HCT116 (cell line): Measurements from ENCODE around the gene NDUFAF7. TPM values are rescaled to one million over a fixed set of nuclear protein-coding genes. Genes with fewer than 3 reads are reported as not detected.

Source experiments
- ATAC-seq: fragments of 200-7000 bp; cut with Tn5 transposase; 2 replicates; pipeline ENCODE4 v1.9.1; 2020; ENCODE audit warnings: mild to moderate bottlenecking, moderate library complexity
- BruUV-seq: library from RNA; stranded (reverse); fragments of 400-500 nt; replicated peaks from 2 replicates; lab custom pipeline; 2021; lab: Mats Ljungman, UMichigan
- CTCF ChIA-PET: fragments of 300-600 bp; sonication (Branson Sonifier 250); formaldehyde crosslinking; loops from one replicate; lab custom pipeline; 2021; ENCODE audit warnings: antibody characterized with exemption; lab: Charles Lee
- POLR2A ChIA-PET: fragments of 300-600, 350-600 bp; sonication (Branson Sonifier 250); formaldehyde crosslinking; loops from one replicate; lab custom pipeline; 2021; ENCODE audit warnings: antibody characterized with exemption; lab: Charles Lee
- RAD21 ChIA-PET, 2 experiments: fragments of 300-600 bp; sonication (Branson Sonifier 250); formaldehyde crosslinking; loops; one replicate each; lab custom pipeline; 2023; ENCODE audit warnings: low total read pairs in 2 of 2; ENCODE audit not compliant: uncharacterized antibody in 2 of 2, unreplicated experiment in 2 of 2, low non-redundant PET in 1 of 2; lab: Charles Lee
- DNase-seq: peaks from one replicate; pipeline ENCODE4 v3.0.0-alpha.2; 2010; ENCODE audit warnings: low read depth, low spot score
- H2AFZ ChIP-seq: fragments of 200-600 bp; shearing (Covaris generic), sonication (generic); 2 replicates; pipeline ENCODE4 v1.6.1; 2017; ENCODE audit warnings: low read depth, mixed run types, mixed read lengths, antibody characterized with exemption, low read length; ENCODE audit not compliant: poor library complexity, severe bottlenecking
- H3K27ac ChIP-seq: 2 replicates; pipeline ENCODE4 v1.5.1; 2012; ENCODE audit warnings: low read depth, low read length
- H3K27me3 ChIP-seq: fragments of 200-600 bp; sonication (generic); 2 replicates; pipeline ENCODE4 v1.6.1; 2016; ENCODE audit warnings: mixed run types, low read length, mixed read lengths; ENCODE audit not compliant: insufficient read depth
- H3K36me3 ChIP-seq, 2 experiments: fragments of 200-500 bp in 1 of 2; fragments of 200-600 bp in 1 of 2; sonication (Bioruptor generic) in 1 of 2; sonication (generic) in 1 of 2; 2 replicates each; pipeline versions ENCODE4 v1.5.1 to v1.6.1; 2014 to 2016; ENCODE audit warnings: low read length in 2 of 2, inconsistent platforms in 1 of 2, mixed read lengths in 1 of 2, mixed run types in 1 of 2; ENCODE audit not compliant: insufficient read depth in 2 of 2, control insufficient read depth in 1 of 2
- H3K4me1 ChIP-seq, 2 experiments: fragments of 200-600 bp in 1 of 2; sonication (generic) in 1 of 2; 2 replicates each; pipeline versions ENCODE4 v1.5.1 to v1.6.1; 2012 to 2017; ENCODE audit warnings: low read length in 2 of 2, inconsistent platforms in 1 of 2, mild to moderate bottlenecking in 1 of 2, mixed read lengths in 1 of 2, mixed run types in 1 of 2, moderate library complexity in 1 of 2; ENCODE audit not compliant: insufficient read depth in 2 of 2, control insufficient read depth in 1 of 2
- H3K4me2 ChIP-seq: fragments of 200-600 bp; sonication (generic); 2 replicates; pipeline ENCODE4 v1.6.1; 2017; ENCODE audit warnings: mixed run types, low read length, mixed read lengths
- H3K4me3 ChIP-seq, 2 experiments: fragments of 200-600 bp in 1 of 2; sonication (generic) in 1 of 2; replicated peaks in 1 of 2; 2 replicates each; pipeline ENCODE4 v1.5.1; 2011 to 2016; ENCODE audit warnings: low read length in 2 of 2, control low read depth in 1 of 2, low read depth in 1 of 2, mild to moderate bottlenecking in 1 of 2, mixed read lengths in 1 of 2, mixed run types in 1 of 2
- H3K79me2 ChIP-seq: fragments of 200-600 bp; sonication (generic); 2 replicates; pipeline ENCODE4 v1.6.1; 2017; ENCODE audit warnings: mild to moderate bottlenecking, mixed run types, low read length, moderate library complexity, mixed read lengths; ENCODE audit not compliant: insufficient read depth
- H3K9ac ChIP-seq: fragments of 200-600 bp; sonication (generic); 2 replicates; pipeline ENCODE4 v1.6.1; 2016; ENCODE audit warnings: low read length, mixed read lengths
- H3K9me2 ChIP-seq: fragments of 200-600 bp; sonication (generic), shearing (Covaris generic); 2 replicates; pipeline ENCODE4 v1.6.1; 2017; ENCODE audit warnings: mixed run types, mild to moderate bottlenecking, moderate library complexity; ENCODE audit not compliant: insufficient read depth
- H3K9me3 ChIP-seq, 2 experiments: fragments of 200-500 bp in 1 of 2; fragments of 200-600 bp in 1 of 2; sonication (Bioruptor generic) in 1 of 2; sonication (generic) in 1 of 2; 2 replicates each; pipeline ENCODE4 v1.6.1; 2014 to 2017; ENCODE audit warnings: low read length in 2 of 2, mixed read lengths in 2 of 2, inconsistent platforms in 1 of 2, low read depth in 1 of 2, mild to moderate bottlenecking in 1 of 2, mixed run types in 1 of 2, moderate library complexity in 1 of 2; ENCODE audit not compliant: control insufficient read depth in 1 of 2, insufficient read depth in 1 of 2
- H4K20me1 ChIP-seq: fragments of 200-600 bp; sonication (generic), shearing (Covaris generic); 2 replicates; pipeline ENCODE4 v1.6.1; 2017; ENCODE audit warnings: mixed run types, mild to moderate bottlenecking, moderate library complexity; ENCODE audit not compliant: insufficient read depth
- CBX3 ChIP-seq: IDR thresholded peaks from 2 replicates; pipeline ENCODE4 v1.6.1; 2012; ENCODE audit warnings: low read depth
- EGR1 ChIP-seq: IDR thresholded peaks from 2 replicates; pipeline ENCODE4 v1.6.1; 2012; ENCODE audit warnings: low read depth
- ELF1 ChIP-seq: IDR thresholded peaks from 2 replicates; pipeline ENCODE4 v1.6.1; 2012; ENCODE audit warnings: low read depth, borderline replicate concordance
- EZH2phosphoT487 ChIP-seq: fragments of 200-600 bp; IDR thresholded peaks from 2 replicates; pipeline ENCODE4 v1.6.1; 2018; ENCODE audit warnings: antibody characterized with exemption, borderline replicate concordance
- POLR2AphosphoS5 ChIP-seq: IDR thresholded peaks from 2 replicates; pipeline ENCODE4 v1.6.1; 2011; ENCODE audit warnings: mild to moderate bottlenecking, low read depth, low read length, moderate library complexity
- RAD21 ChIP-seq: IDR thresholded peaks from 2 replicates; pipeline ENCODE4 v1.6.1; 2012; ENCODE audit warnings: low read depth, mild to moderate bottlenecking
- YY1 ChIP-seq: IDR thresholded peaks from 2 replicates; pipeline ENCODE4 v1.6.1; 2011; ENCODE audit warnings: low read length, low read depth, moderate library complexity, mild to moderate bottlenecking; ENCODE audit not compliant: insufficient replicate concordance; ENCODE audit errors: extremely low read depth
- ZNF274 ChIP-seq: fragments of 200-500 bp; sonication (Bioruptor generic); IDR thresholded peaks from 2 replicates; pipeline ENCODE4 v1.6.1; 2014; ENCODE audit warnings: mild to moderate bottlenecking, low read depth, low read length, inconsistent platforms
- intact Hi-C: fragments of 100-400 bp; cut with micrococcal nuclease; formaldehyde crosslinking; loops from 2 replicates; pipeline ENCODE4 v1.10.0; 2022
- total RNA-seq: library from RNA; stranded (reverse); gene quantifications from one replicate; pipeline ENCODE4 v1.2.1, GENCODE V29; 2021; ENCODE audit not compliant: unreplicated experiment
- TF ChIP-seq, protein P1 (sequence below): IDR thresholded peaks from 2 replicates; pipeline ENCODE4 v1.6.1; 2012
- TF ChIP-seq, protein P2 (sequence below): IDR thresholded peaks from 2 replicates; pipeline ENCODE4 v1.6.1; 2011; ENCODE audit warnings: mild to moderate bottlenecking, low read length, moderate library complexity; ENCODE audit not compliant: insufficient replicate concordance; ENCODE audit errors: extremely low read depth
- TF ChIP-seq, protein P3 (sequence below): IDR thresholded peaks from 2 replicates; pipeline ENCODE4 v1.6.1; 2012; ENCODE audit warnings: low read depth

NDUFAF7 gene
- total RNA-seq, 1 experiment from 2014 or later = 21.6 TPM

DNA sequence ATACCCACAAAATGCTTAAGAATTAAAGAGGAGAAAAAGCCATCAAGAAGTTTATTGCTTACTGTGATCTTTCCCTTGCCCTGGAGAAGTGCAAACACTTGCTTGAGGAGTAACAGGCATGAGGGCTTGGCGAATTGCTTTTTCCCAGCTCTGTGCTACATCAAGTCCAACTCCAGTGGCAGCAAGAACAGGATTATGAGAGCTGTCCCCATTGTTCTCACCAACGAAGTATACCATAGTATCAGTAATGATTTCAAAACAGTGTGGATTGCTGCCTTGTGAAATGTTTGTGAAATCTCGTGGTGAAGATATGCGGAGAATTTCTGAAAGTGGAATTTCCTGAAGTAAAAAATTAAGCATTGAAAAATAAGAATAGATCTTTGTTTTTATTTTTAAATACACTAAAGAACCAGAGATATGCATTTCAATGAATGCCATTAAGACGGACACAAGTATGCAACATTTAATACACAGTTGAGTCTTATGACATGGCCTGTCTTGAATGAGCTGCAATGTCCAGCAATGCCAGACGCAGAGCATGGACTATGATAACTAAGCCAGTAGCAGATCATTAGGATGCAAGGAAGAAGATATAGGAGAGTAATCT lies 43.0 kb downstream of the NDUFAF7 start:
- BruUV-seq = no TSS peak
- no peaks in the 10 kb centered on the region for H3K9me2 ChIP-seq
- H3K9ac ChIP-seq = no peak overlapping the region
- ATAC-seq = no peak
- no peak overlapping the region for H3K27ac ChIP-seq
- H4K20me1 ChIP-seq = no peaks in the 10 kb centered on the region
- intact Hi-C loops = no loop called here
- ChIA-PET RAD21 (no interaction called here), CTCF (no interaction called here), POLR2A (no interaction called here)
- DNase-seq = no peak
- H3K9me3 ChIP-seq = no peaks in the 10 kb centered on the region
- H3K4me3 ChIP-seq = no peak overlapping the region
- no peak overlapping the region for H3K4me2 ChIP-seq
- no peaks in the 10 kb centered on the region for H3K4me1 ChIP-seq
- H3K79me2 ChIP-seq = no peaks in the 10 kb centered on the region
- H2AFZ ChIP-seq = no peak overlapping the region
- no peaks in the 10 kb centered on the region for H3K27me3 ChIP-seq
- H3K36me3 ChIP-seq = no peaks in the 10 kb centered on the region; a peak in 1 of 4 replicates
- TF ChIP-seq POLR2AphosphoS5 (no peak), EGR1 (no peak), CBX3 (no peak), YY1 (no peak), ZNF274 (no peak), ELF1 (no peak), RAD21 (no peak), EZH2phosphoT487 (no peak)
- TF ChIP-seq, protein P1, sequence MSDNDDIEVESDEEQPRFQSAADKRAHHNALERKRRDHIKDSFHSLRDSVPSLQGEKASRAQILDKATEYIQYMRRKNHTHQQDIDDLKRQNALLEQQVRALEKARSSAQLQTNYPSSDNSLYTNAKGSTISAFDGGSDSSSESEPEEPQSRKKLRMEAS = no peak
- TF ChIP-seq, protein P2, sequence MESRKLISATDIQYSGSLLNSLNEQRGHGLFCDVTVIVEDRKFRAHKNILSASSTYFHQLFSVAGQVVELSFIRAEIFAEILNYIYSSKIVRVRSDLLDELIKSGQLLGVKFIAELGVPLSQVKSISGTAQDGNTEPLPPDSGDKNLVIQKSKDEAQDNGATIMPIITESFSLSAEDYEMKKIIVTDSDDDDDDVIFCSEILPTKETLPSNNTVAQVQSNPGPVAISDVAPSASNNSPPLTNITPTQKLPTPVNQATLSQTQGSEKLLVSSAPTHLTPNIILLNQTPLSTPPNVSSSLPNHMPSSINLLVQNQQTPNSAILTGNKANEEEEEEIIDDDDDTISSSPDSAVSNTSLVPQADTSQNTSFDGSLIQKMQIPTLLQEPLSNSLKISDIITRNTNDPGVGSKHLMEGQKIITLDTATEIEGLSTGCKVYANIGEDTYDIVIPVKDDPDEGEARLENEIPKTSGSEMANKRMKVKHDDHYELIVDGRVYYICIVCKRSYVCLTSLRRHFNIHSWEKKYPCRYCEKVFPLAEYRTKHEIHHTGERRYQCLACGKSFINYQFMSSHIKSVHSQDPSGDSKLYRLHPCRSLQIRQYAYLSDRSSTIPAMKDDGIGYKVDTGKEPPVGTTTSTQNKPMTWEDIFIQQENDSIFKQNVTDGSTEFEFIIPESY = no peak
- TF ChIP-seq, protein P3, sequence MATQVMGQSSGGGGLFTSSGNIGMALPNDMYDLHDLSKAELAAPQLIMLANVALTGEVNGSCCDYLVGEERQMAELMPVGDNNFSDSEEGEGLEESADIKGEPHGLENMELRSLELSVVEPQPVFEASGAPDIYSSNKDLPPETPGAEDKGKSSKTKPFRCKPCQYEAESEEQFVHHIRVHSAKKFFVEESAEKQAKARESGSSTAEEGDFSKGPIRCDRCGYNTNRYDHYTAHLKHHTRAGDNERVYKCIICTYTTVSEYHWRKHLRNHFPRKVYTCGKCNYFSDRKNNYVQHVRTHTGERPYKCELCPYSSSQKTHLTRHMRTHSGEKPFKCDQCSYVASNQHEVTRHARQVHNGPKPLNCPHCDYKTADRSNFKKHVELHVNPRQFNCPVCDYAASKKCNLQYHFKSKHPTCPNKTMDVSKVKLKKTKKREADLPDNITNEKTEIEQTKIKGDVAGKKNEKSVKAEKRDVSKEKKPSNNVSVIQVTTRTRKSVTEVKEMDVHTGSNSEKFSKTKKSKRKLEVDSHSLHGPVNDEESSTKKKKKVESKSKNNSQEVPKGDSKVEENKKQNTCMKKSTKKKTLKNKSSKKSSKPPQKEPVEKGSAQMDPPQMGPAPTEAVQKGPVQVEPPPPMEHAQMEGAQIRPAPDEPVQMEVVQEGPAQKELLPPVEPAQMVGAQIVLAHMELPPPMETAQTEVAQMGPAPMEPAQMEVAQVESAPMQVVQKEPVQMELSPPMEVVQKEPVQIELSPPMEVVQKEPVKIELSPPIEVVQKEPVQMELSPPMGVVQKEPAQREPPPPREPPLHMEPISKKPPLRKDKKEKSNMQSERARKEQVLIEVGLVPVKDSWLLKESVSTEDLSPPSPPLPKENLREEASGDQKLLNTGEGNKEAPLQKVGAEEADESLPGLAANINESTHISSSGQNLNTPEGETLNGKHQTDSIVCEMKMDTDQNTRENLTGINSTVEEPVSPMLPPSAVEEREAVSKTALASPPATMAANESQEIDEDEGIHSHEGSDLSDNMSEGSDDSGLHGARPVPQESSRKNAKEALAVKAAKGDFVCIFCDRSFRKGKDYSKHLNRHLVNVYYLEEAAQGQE = no peak
